ENCODE results near the gene MROH2A.

MROH2A gene

GRCh38 chr2:233791883-233792329 lies 13.8 kb downstream of the MROH2A start:
- H3K9me3 ChIP-seq (ENCODE audit: control insufficient read depth, insufficient read depth, low read depth, low read length): no peaks in the 10 kb centered on the region
- POLR2A ChIA-PET: no interaction called here
- H3K27ac ChIP-seq (ENCODE audit: extremely low read depth, low read depth, low read length): no peak overlapping the region
- CTCF ChIA-PET: no interaction called here
- H3K4me1 ChIP-seq (ENCODE audit: control insufficient read depth, insufficient read depth, low read length): no peaks in the 10 kb centered on the region
- no peak for TF ChIP-seq ZBTB48 (tag by site-specific recombination; IDR thresholded peaks at IDR 0.05)
- TF ChIP-seq OSR2 (tag by site-specific recombination; IDR thresholded peaks at IDR 0.05): no peak
- no peak for TF ChIP-seq ZNF202 (tag by site-specific recombination; IDR thresholded peaks at IDR 0.05; ENCODE audit: borderline replicate concordance)
- TF ChIP-seq ZNF654 (tag by site-specific recombination; IDR thresholded peaks at IDR 0.05; ENCODE audit: low read depth): no peak
- TF ChIP-seq AEBP2 (tag by site-specific recombination; IDR thresholded peaks at IDR 0.05; ENCODE audit: borderline replicate concordance): no peak
- TF ChIP-seq PRDM10 (tag by site-specific recombination; IDR thresholded peaks at IDR 0.05): no peak
- no peak for TF ChIP-seq KLF8 (tag by site-specific recombination; IDR thresholded peaks at IDR 0.05)
- no peak for TF ChIP-seq ZSCAN23 (tag by site-specific recombination; IDR thresholded peaks at IDR 0.05)
- TF ChIP-seq REPIN1 (tag by site-specific recombination; IDR thresholded peaks at IDR 0.05; ENCODE audit: low read depth): no peak
- no peak for TF ChIP-seq ZIC2 (tag by site-specific recombination; IDR thresholded peaks at IDR 0.05)
- no peak for TF ChIP-seq ZNF324 (tag by site-specific recombination; IDR thresholded peaks at IDR 0.05)
- TF ChIP-seq HOXC10 (CRISPR knock-in tag; IDR thresholded peaks at IDR 0.05): no peak
- no peak for TF ChIP-seq GLIS2 (tag by site-specific recombination; IDR thresholded peaks at IDR 0.05)
- TF ChIP-seq ZNF280C (tag by site-specific recombination; IDR thresholded peaks at IDR 0.05): no peak
- TF ChIP-seq ZNF791 (tag by site-specific recombination; IDR thresholded peaks at IDR 0.05): no peak
- TF ChIP-seq TCF7L2 (IDR thresholded peaks at IDR 0.05; ENCODE audit: borderline replicate concordance, low read depth, low read length): no peak
- TF ChIP-seq ZSCAN5A (tag by site-specific recombination; IDR thresholded peaks at IDR 0.05): no peak
- TF ChIP-seq ZNF837 (tag by site-specific recombination; IDR thresholded peaks at IDR 0.05): no peak
- no peak overlapping the region for H3K4me3 ChIP-seq (ENCODE audit: low read depth, low read length)
- no peaks in the 10 kb centered on the region for H3K36me3 ChIP-seq (ENCODE audit: control insufficient read depth in 2 of 2, insufficient read depth in 1 of 2, low read length in 2 of 2)

GRCh38 chr2:233792720-233793119 lies 14.6 kb downstream of the MROH2A start:
- no peaks in the 10 kb centered on the region for H3K4me1 ChIP-seq (ENCODE audit: control insufficient read depth, insufficient read depth, low read length)
- H3K36me3 ChIP-seq (ENCODE audit: control insufficient read depth in 2 of 2, insufficient read depth in 1 of 2, low read length in 2 of 2): no peaks in the 10 kb centered on the region
- POLR2A ChIA-PET: no interaction called here
- CTCF ChIA-PET: interaction anchor here (1.0 kb wide), 1 partner anchor 65 kb away, joined by 3 read pairs; no protein-coding TSS in a partner anchor
- H3K4me3 ChIP-seq (ENCODE audit: low read depth, low read length): no peak overlapping the region
- H3K9me3 ChIP-seq (ENCODE audit: control insufficient read depth, insufficient read depth, low read depth, low read length): no peaks in the 10 kb centered on the region
- H3K27ac ChIP-seq (ENCODE audit: extremely low read depth, low read depth, low read length): no peak overlapping the region
- TF ChIP-seq ZSCAN30 (tag by site-specific recombination; IDR thresholded peaks at IDR 0.05): no peak
- no peak for TF ChIP-seq ZNF792 (tag by site-specific recombination; IDR thresholded peaks at IDR 0.05)
- TF ChIP-seq ZSCAN5A (tag by site-specific recombination; IDR thresholded peaks at IDR 0.05): no peak
- no peak for TF ChIP-seq SP3 (tag by site-specific recombination; IDR thresholded peaks at IDR 0.05)
- no peak for TF ChIP-seq ZNF585B (tag by site-specific recombination; IDR thresholded peaks at IDR 0.05)
- TF ChIP-seq ZNF354C (tag by site-specific recombination; IDR thresholded peaks at IDR 0.05; ENCODE audit: borderline replicate concordance, low read depth): no peak
- no peak for TF ChIP-seq ATF2 (tag by site-specific recombination; IDR thresholded peaks at IDR 0.05; ENCODE audit: low read depth)
- no peak for TF ChIP-seq KLF9 (tag by site-specific recombination; IDR thresholded peaks at IDR 0.05; ENCODE audit: low read depth)

Data from HEK293 (cell line).